Activated T-helper 17 cell treated with anti-CD3 and anti-CD28 coated beads, Interleukin-2, amount 50 U/mL, for 72 hours (primary cell): ENCODE measurements around the gene APPL1. TPM values are rescaled to one million over a fixed set of nuclear protein-coding genes. Genes with fewer than 3 reads are reported as not detected.

Experiments
- ATAC-seq: fragments of 150-1000 bp; cut with Tn5 transposase; replicated peaks from 2 replicates; pipeline ENCODE4 v1.10.0; 2021; ENCODE audit warnings: mild to moderate bottlenecking, moderate library complexity
- H3K27ac Mint-ChIP-seq: one replicate; pipeline ENCODE4 v1.8.0; 2022; ENCODE audit warnings: mixed read lengths
- H3K27me3 Mint-ChIP-seq: one replicate; pipeline ENCODE4 v1.8.0; 2022; ENCODE audit warnings: mixed read lengths
- H3K36me3 Mint-ChIP-seq: one replicate; pipeline ENCODE4 v1.8.0; 2022; ENCODE audit warnings: low read depth, mild to moderate bottlenecking, mixed read lengths
- H3K4me1 Mint-ChIP-seq: one replicate; pipeline ENCODE4 v1.8.0; 2022; ENCODE audit warnings: mixed read lengths
- H3K4me3 Mint-ChIP-seq: one replicate; pipeline ENCODE4 v1.8.0; 2022; ENCODE audit warnings: mild to moderate bottlenecking, mixed read lengths
- H3K9me3 Mint-ChIP-seq: one replicate; pipeline ENCODE4 v1.8.0; 2022; ENCODE audit warnings: mixed read lengths
- total RNA-seq, 2 donors: library from RNA; stranded (reverse); gene quantifications; one replicate each; pipeline ENCODE4 v1.2.3, GENCODE V29; 2022

The APPL1 gene
- total RNA-seq, result 10 to 100 TPM; 35.5 to 38.0 TPM

GRCh38 chr3:57227204-57227929 is at the start of gene APPL1:
TSS of gene APPL1 (plus strand) at chr3:57227729. CDS start at chr3:57227884, 155 bp downstream.
- no peaks in the 10 kb centered on the region for H3K9me3 Mint-ChIP-seq
- peak; percentile 93 for ATAC-seq
- H3K4me3 Mint-ChIP-seq, result peak within 1 kb of the TSS; percentile 92
- no peaks in the 10 kb centered on the region for H3K27me3 Mint-ChIP-seq
- peak within 1 kb of the TSS; percentile 82 for H3K27ac Mint-ChIP-seq
- peaks cover 9% of the 10 kb centered on the region for H3K4me1 Mint-ChIP-seq
- peaks cover 7% of the 10 kb centered on the region for H3K36me3 Mint-ChIP-seq

- H3K27ac Mint-ChIP-seq, result no peak overlapping the region
- peaks cover 17% of the 10 kb centered on the region for H3K27me3 Mint-ChIP-seq
- H3K36me3 Mint-ChIP-seq, result no peaks in the 10 kb centered on the region
- ATAC-seq, result no peak
- no peaks in the 10 kb centered on the region for H3K4me1 Mint-ChIP-seq
- no peak overlapping the region for H3K4me3 Mint-ChIP-seq
- no peaks in the 10 kb centered on the region for H3K9me3 Mint-ChIP-seq
Observed at GRCh38 chr3:57179580-57180410, 47.7 kb upstream of the APPL1 start.

- H3K27me3 Mint-ChIP-seq, result peaks cover 6% of the 10 kb centered on the region
- no peak overlapping the region for H3K27ac Mint-ChIP-seq
- H3K36me3 Mint-ChIP-seq, result no peaks in the 10 kb centered on the region
- ATAC-seq, result no peak
- no peaks in the 10 kb centered on the region for H3K9me3 Mint-ChIP-seq
- H3K4me3 Mint-ChIP-seq, result no peak overlapping the region
- H3K4me1 Mint-ChIP-seq, result no peaks in the 10 kb centered on the region
Observed at GRCh38 chr3:57184526-57184925, 43.0 kb upstream of the APPL1 start.

- Mint-ChIP-seq H3K27ac (no peak overlapping the region), H3K36me3 (no peaks in the 10 kb centered on the region)
Observed at GRCh38 chr3:57192028-57192427, 35.5 kb upstream of the APPL1 start.

GRCh38 chr3:57194641-57195040 is 32.9 kb upstream of the APPL1 start:
- Mint-ChIP-seq H3K4me3 (no peak overlapping the region), H3K4me1 (no peaks in the 10 kb centered on the region), H3K27me3 (peaks cover 19% of the 10 kb centered on the region), H3K9me3 (no peaks in the 10 kb centered on the region), H3K36me3 (no peaks in the 10 kb centered on the region), H3K27ac (no peak overlapping the region)
- no peak for ATAC-seq

More at GRCh38 chr3:57192028-57192427, 35.5 kb upstream of the APPL1 start:
- Mint-ChIP-seq H3K27me3 (peaks cover 16% of the 10 kb centered on the region), H3K9me3 (no peaks in the 10 kb centered on the region), H3K4me3 (no peak overlapping the region), H3K4me1 (no peaks in the 10 kb centered on the region)
- ATAC-seq, result no peak

- no peak within 1 kb of the TSS for H3K27ac Mint-ChIP-seq
- no peaks in the 10 kb centered on the region for H3K9me3 Mint-ChIP-seq
- ATAC-seq, result no peak
- no peaks in the 10 kb centered on the region for H3K36me3 Mint-ChIP-seq
- H3K4me1 Mint-ChIP-seq, result no peaks in the 10 kb centered on the region
- no peak within 1 kb of the TSS for H3K4me3 Mint-ChIP-seq
- peaks cover 8% of the 10 kb centered on the region for H3K27me3 Mint-ChIP-seq
Observed at GRCh38 chr3:57199895-57200297, 27.6 kb upstream of the APPL1 start, which contains the start of gene HESX1. TSS of gene HESX1 (minus strand) at chr3:57199978. CDS start at chr3:57199918, 60 bp downstream.

- H3K4me3 Mint-ChIP-seq, result no peak overlapping the region
- no peak overlapping the region for H3K27ac Mint-ChIP-seq
- H3K36me3 Mint-ChIP-seq, result no peaks in the 10 kb centered on the region
- no peak for ATAC-seq
- H3K4me1 Mint-ChIP-seq, result no peaks in the 10 kb centered on the region
- H3K27me3 Mint-ChIP-seq, result no peaks in the 10 kb centered on the region
- no peaks in the 10 kb centered on the region for H3K9me3 Mint-ChIP-seq
Observed at GRCh38 chr3:57206423-57206822, 21.1 kb upstream of the APPL1 start.

GRCh38 chr3:57221883-57222282 is 5.6 kb upstream of the APPL1 start:
- no peak overlapping the region for H3K4me3 Mint-ChIP-seq
- H3K27me3 Mint-ChIP-seq, result no peaks in the 10 kb centered on the region
- no peaks in the 10 kb centered on the region for H3K36me3 Mint-ChIP-seq
- no peaks in the 10 kb centered on the region for H3K9me3 Mint-ChIP-seq
- ATAC-seq, result no peak
- H3K27ac Mint-ChIP-seq, result no peak overlapping the region
- no peaks in the 10 kb centered on the region for H3K4me1 Mint-ChIP-seq

GRCh38 chr3:57224856-57225255 is 2.7 kb upstream of the APPL1 start:
- no peak overlapping the region for H3K4me3 Mint-ChIP-seq
- no peak for ATAC-seq
- peaks cover 7% of the 10 kb centered on the region for H3K36me3 Mint-ChIP-seq
- H3K27me3 Mint-ChIP-seq, result no peaks in the 10 kb centered on the region
- H3K27ac Mint-ChIP-seq, result no peak overlapping the region
- peaks cover 9% of the 10 kb centered on the region for H3K4me1 Mint-ChIP-seq
- no peaks in the 10 kb centered on the region for H3K9me3 Mint-ChIP-seq

GRCh38 chr3:57226176-57226575 is 1.4 kb upstream of the APPL1 start:
- Mint-ChIP-seq H3K27me3 (no peaks in the 10 kb centered on the region), H3K27ac (no peak overlapping the region), H3K4me1 (peaks cover 9% of the 10 kb centered on the region), H3K36me3 (peaks cover 7% of the 10 kb centered on the region), H3K4me3 (peak overlapping the region; percentile 79), H3K9me3 (no peaks in the 10 kb centered on the region)
- no peak for ATAC-seq

GRCh38 chr3:57227930-57228751 is 612 bp downstream of the APPL1 start:
- peaks cover 9% of the 10 kb centered on the region for H3K4me1 Mint-ChIP-seq
- H3K27me3 Mint-ChIP-seq, result no peaks in the 10 kb centered on the region
- no peaks in the 10 kb centered on the region for H3K9me3 Mint-ChIP-seq
- H3K36me3 Mint-ChIP-seq, result peaks cover 7% of the 10 kb centered on the region
- peak overlapping the region; percentile 82 for H3K27ac Mint-ChIP-seq
- ATAC-seq, result peak; percentile 53
- peak overlapping the region; percentile 92 for H3K4me3 Mint-ChIP-seq

- H3K4me1 Mint-ChIP-seq, result peaks cover 9% of the 10 kb centered on the region
- peaks cover 12% of the 10 kb centered on the region for H3K36me3 Mint-ChIP-seq
- no peaks in the 10 kb centered on the region for H3K9me3 Mint-ChIP-seq
- no peak for ATAC-seq
- peak overlapping the region; percentile 92 for H3K4me3 Mint-ChIP-seq
- no peaks in the 10 kb centered on the region for H3K27me3 Mint-ChIP-seq
- H3K27ac Mint-ChIP-seq, result no peak overlapping the region
Observed at GRCh38 chr3:57230006-57230405, 2.5 kb downstream of the APPL1 start.

GRCh38 chr3:57233799-57234198 is 6.3 kb downstream of the APPL1 start:
- Mint-ChIP-seq H3K27me3 (no peaks in the 10 kb centered on the region), H3K27ac (no peak overlapping the region), H3K4me1 (peaks cover 7% of the 10 kb centered on the region), H3K36me3 (peaks cover 39% of the 10 kb centered on the region), H3K4me3 (no peak overlapping the region), H3K9me3 (no peaks in the 10 kb centered on the region)
- ATAC-seq, result no peak
